Central memory CD4-positive, alpha-beta T cell (primary cell): ENCODE data around the gene TRPV2.
A peak's percentile ranks its signal among the peaks of the same experiment; 100 is the strongest.
"Not testable (repeated sequence)": the region's sequence is repeated elsewhere in the genome, so short reads cannot be mapped to it uniquely, and the experiment has no call there.

Experiments used
- DNase-seq: peaks from one replicate; pipeline ENCODE4 v3.0.0; 2022

Gene TRPV2

GRCh38 chr17:16438557-16439302, 23.4 kb downstream of the TRPV2 start:
- DNase-seq: peak; percentile 96

- DNase-seq: peak; percentile 39
These were observed 24.0 kb downstream of the TRPV2 start for GRCh38 chr17:16439303-16439791.

- DNase-seq: peak; percentile 57
These were observed 24.5 kb downstream of the TRPV2 start for GRCh38 chr17:16439811-16440351.

- DNase-seq: not testable (repeated sequence)
These were observed 25.0 kb downstream of the TRPV2 start for GRCh38 chr17:16440354-16440753.

- no peak for DNase-seq
These were observed 25.7 kb downstream of the TRPV2 start for GRCh38 chr17:16440901-16441629.

- DNase-seq: no peak
These were observed 26.8 kb downstream of the TRPV2 start for GRCh38 chr17:16442141-16442540.

GRCh38 chr17:16442594-16443510, 27.5 kb downstream of the TRPV2 start:
- DNase-seq: no peak

GRCh38 chr17:16443511-16444257, 28.3 kb downstream of the TRPV2 start:
- no peak for DNase-seq

GRCh38 chr17:16444258-16444886, 29.0 kb downstream of the TRPV2 start:
- DNase-seq: no peak

GRCh38 chr17:16446338-16446983, 31.1 kb downstream of the TRPV2 start:
- no peak for DNase-seq

GRCh38 chr17:16447676-16448075, 32.3 kb downstream of the TRPV2 start:
- DNase-seq: no peak

GRCh38 chr17:16448490-16448889, 33.1 kb downstream of the TRPV2 start:
- DNase-seq: no peak

GRCh38 chr17:16449121-16449570, 33.8 kb downstream of the TRPV2 start:
- no peak for DNase-seq

- no peak for DNase-seq
These were observed 34.7 kb downstream of the TRPV2 start for GRCh38 chr17:16450028-16450427.

- DNase-seq: not testable (repeated sequence)
These were observed 36.9 kb downstream of the TRPV2 start for GRCh38 chr17:16452268-16452667.

- no peak for DNase-seq
These were observed 38.1 kb downstream of the TRPV2 start for GRCh38 chr17:16453493-16453851.

GRCh38 chr17:16455997-16456741, 40.8 kb downstream of the TRPV2 start:
- no peak for DNase-seq

GRCh38 chr17:16456742-16457316, 41.5 kb downstream of the TRPV2 start:
- no peak for DNase-seq

GRCh38 chr17:16459271-16459670, 43.9 kb downstream of the TRPV2 start:
- no peak for DNase-seq
